Measurements from ENCODE around the gene MBD3L1. TPM values are rescaled to one million over a fixed set of nuclear protein-coding genes. Genes with fewer than 3 reads are reported as not detected.

Gene MBD3L1
- total RNA-seq, 1 experiment from 2014 or later, result not detected

- DNase-seq (ENCODE audit: low spot score), result no peak
- in situ Hi-C loops (cut with HindIII; ENCODE audit: low sequenced_read_pairs), result no loop called here
Measured at GRCh38 chr19:8877854-8878705, 45.9 kb downstream of the MBD3L1 start.

DNA sequence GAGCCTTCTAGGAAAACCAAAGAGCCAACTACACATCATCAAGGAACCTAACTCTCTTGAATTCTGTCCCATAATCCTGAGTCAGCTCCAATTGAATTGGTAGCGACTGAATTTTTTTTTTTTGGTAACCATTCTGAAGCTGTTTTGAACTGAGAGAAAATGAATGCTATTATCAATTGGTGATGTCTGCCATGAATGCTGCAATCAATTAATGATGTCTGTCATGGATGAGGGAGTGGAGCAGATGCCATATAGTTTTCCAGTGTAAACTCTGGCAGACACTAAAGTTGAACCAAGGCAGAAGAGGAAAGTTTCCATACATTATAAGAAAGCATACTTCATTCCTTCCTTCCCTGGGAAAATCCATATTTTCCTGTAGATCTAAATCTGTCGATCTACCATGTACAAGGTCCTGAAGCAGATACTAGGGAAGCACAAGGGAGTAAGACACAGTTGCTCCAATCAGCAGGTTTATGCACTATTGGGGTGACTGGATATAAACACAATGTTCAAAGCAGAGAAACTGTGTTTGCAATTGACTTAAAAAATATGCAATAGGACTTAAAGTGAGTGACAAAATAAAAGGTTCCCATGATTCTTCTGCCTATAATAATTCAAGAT is 48.8 kb downstream of the MBD3L1 start:
- DNase-seq (ENCODE audit: low spot score), result no peak
- in situ Hi-C loops (cut with HindIII; ENCODE audit: low sequenced_read_pairs), result no loop called here

DNA sequence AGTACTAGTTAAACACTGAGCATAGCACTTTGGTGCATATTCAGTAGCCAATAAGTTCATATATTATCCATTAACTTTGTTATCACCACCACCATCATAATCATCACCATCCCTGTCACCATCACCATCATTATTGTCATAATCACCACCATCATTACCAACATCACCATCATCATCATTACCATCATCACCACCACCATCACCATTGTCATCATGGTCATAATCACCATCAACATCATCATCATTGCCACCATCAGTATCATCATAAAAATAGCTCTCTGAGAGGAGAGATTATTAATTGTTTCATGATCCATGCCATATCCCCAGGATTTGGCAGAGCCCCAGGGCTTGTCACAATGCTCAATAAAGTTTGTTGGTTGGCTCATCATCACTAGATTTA is 49.3 kb downstream of the MBD3L1 start:
- in situ Hi-C loops (cut with HindIII; ENCODE audit: low sequenced_read_pairs), result no loop called here

GRCh38 chr19:8884416-8884815 is 52.2 kb downstream of the MBD3L1 start:
- in situ Hi-C loops (cut with HindIII; ENCODE audit: low sequenced_read_pairs), result no loop called here
- no peak for DNase-seq (ENCODE audit: low spot score)

More for the DNA sequence above, 49.3 kb downstream of the MBD3L1 start:
- DNase-seq (ENCODE audit: low spot score), result no peak

DNA sequence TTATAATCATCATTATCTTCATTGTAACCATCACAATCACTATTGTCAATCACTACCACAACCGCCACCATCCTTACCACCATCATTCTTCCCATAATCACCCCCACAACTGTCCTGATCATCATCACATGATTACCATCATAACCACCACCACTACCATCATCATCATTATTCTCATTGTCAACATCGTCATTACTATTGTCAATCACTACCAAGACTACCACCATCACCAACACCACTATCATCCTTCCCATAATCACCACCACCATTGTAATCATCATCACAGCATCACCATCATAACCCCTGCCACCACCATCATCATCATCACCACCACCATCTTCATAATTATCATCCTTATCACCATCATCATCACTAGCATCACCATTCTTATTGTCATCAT is 55.2 kb downstream of the MBD3L1 start:
- no peak for DNase-seq (ENCODE audit: low spot score)
- in situ Hi-C loops (cut with HindIII; ENCODE audit: low sequenced_read_pairs), result no loop called here

DNA sequence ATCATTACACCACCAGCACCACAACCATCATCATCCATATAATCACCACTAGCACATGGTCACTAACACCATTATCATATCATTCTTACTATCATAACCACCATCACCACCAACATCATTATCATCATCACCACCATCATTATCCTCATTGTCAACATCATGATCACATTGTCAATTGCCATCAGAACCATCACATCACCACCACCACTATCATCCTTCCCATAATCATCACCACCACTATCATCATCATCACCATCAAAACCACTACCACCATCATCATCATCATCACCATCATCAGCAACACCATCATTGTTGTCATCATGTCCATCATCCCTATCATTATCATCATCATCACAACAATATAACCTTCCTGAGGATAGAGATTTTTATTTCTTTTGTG is 58.1 kb downstream of the MBD3L1 start:
- no peak for DNase-seq (ENCODE audit: low spot score)
- in situ Hi-C loops (cut with HindIII; ENCODE audit: low sequenced_read_pairs), result no loop called here

Other genes starting within 250 kb of the MBD3L1 start
- gene ADAMTS10, start 221.7 kb upstream of the MBD3L1 start, total RNA-seq (2014; rRNA removed; shearing (Covaris generic)), result 8.7 and 14.5 TPM in 2 replicates
- not detected in 2 replicates for gene NFILZ, start 201.7 kb upstream of the MBD3L1 start, total RNA-seq (2014; rRNA removed; shearing (Covaris generic))
- gene ACTL9, start 133.6 kb upstream of the MBD3L1 start, total RNA-seq (2014; rRNA removed; shearing (Covaris generic)), result not detected in 2 replicates
- gene OR2Z1, start 110.7 kb upstream of the MBD3L1 start, total RNA-seq (2014; rRNA removed; shearing (Covaris generic)), result not detected in 2 replicates
- gene ZNF558, start 73 bp upstream of the MBD3L1 start, total RNA-seq (2014; rRNA removed; shearing (Covaris generic)), result 17.2 and 20.0 TPM in 2 replicates
- gene MUC16, start 178.0 kb downstream of the MBD3L1 start, total RNA-seq (2014; rRNA removed; shearing (Covaris generic)), result not detected in 2 replicates

Data from G401 (cell line).